ENCODE measurements around the gene BMP8A. TPM values are rescaled to one million over a fixed set of nuclear protein-coding genes. Genes with fewer than 3 reads are reported as not detected.

BMP8A gene
- total and polyA plus RNA-seq, 9 of the 15 experiments (the other 6 are each of a cell fraction or from before 2014, with no cell fraction given): 0.05 to 0.31 TPM; not detected in 7

DNA sequence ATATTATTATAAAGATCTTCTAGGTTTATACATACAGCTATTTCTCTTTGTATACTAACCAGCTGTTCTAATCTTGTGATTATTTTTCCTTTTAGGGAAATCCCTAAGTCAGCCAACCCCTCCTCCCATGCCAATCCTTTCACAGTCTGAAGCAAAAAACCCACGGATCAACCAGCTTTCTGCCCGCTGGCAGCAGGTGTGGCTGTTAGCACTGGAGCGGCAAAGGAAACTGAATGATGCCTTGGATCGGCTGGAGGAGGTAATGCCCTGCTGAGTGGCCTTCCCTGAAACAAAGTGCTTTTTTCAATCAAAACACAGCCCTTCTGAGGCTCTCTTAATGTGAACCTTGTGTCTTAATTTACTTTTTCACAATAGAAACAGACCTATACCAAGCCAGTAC, 32.4 kb upstream of the BMP8A start:
- Histone ChIP-seq H3K79me2 (ENCODE audit: control insufficient read depth, insufficient read depth, low read length) (no peaks in the 10 kb centered on the region), H3K9ac (ENCODE audit: insufficient read depth in 1 of 2, low read depth in 2 of 2, low read length in 2 of 2) (no peak overlapping the region), H2AFZ (ENCODE audit: low read depth, low read length) (no peak overlapping the region), H3K9me3 (replicated peaks; ENCODE audit: control insufficient read depth, insufficient read depth, low read depth, low read length) (no peaks in the 10 kb centered on the region), H3K4me1 (replicated peaks in 1 of 2; ENCODE audit: control insufficient read depth in 2 of 2, insufficient read depth in 2 of 2, low read length in 2 of 2) (no peaks in the 10 kb centered on the region), H3K36me3 (ENCODE audit: control insufficient read depth, insufficient read depth, low read length) (peaks cover 96% of the 10 kb centered on the region), H3K27me3 (ENCODE audit: control insufficient read depth in 2 of 2, insufficient read depth in 2 of 2, low read length in 2 of 2) (no peaks in the 10 kb centered on the region), H3K27ac (ENCODE audit: extremely low read depth, low read depth, low read length) (no peak overlapping the region), H3K4me3 (no peak overlapping the region), H3K4me2 (ENCODE audit: insufficient read depth, low read length) (no peak overlapping the region), H4K20me1 (replicated peaks; ENCODE audit: control insufficient read depth, insufficient read depth, low read length) (no peaks in the 10 kb centered on the region), H3K9me1 (ENCODE audit: control insufficient read depth, insufficient read depth, low read length) (no peaks in the 10 kb centered on the region)
- no peak for ATAC-seq
- no peak for DNase-seq (ENCODE audit: extremely low read depth in 1 of 4, low spot score in 3 of 4)
- WGBS (ENCODE audit: insufficient coverage, low coverage, missing lambda C conversion rate): 86% methylated on average over 4 of the region's 4 CpGs
- in situ Hi-C loops (cut with MboI) (no loop called here), intact Hi-C loops (cut with micrococcal nuclease) (no loop called here)
- FAIRE-seq: no peak
- CTCF ChIA-PET (ENCODE audit: low intra/inter-chr PET ratio): no interaction called here
- TF ChIP-seq, protein P1, sequence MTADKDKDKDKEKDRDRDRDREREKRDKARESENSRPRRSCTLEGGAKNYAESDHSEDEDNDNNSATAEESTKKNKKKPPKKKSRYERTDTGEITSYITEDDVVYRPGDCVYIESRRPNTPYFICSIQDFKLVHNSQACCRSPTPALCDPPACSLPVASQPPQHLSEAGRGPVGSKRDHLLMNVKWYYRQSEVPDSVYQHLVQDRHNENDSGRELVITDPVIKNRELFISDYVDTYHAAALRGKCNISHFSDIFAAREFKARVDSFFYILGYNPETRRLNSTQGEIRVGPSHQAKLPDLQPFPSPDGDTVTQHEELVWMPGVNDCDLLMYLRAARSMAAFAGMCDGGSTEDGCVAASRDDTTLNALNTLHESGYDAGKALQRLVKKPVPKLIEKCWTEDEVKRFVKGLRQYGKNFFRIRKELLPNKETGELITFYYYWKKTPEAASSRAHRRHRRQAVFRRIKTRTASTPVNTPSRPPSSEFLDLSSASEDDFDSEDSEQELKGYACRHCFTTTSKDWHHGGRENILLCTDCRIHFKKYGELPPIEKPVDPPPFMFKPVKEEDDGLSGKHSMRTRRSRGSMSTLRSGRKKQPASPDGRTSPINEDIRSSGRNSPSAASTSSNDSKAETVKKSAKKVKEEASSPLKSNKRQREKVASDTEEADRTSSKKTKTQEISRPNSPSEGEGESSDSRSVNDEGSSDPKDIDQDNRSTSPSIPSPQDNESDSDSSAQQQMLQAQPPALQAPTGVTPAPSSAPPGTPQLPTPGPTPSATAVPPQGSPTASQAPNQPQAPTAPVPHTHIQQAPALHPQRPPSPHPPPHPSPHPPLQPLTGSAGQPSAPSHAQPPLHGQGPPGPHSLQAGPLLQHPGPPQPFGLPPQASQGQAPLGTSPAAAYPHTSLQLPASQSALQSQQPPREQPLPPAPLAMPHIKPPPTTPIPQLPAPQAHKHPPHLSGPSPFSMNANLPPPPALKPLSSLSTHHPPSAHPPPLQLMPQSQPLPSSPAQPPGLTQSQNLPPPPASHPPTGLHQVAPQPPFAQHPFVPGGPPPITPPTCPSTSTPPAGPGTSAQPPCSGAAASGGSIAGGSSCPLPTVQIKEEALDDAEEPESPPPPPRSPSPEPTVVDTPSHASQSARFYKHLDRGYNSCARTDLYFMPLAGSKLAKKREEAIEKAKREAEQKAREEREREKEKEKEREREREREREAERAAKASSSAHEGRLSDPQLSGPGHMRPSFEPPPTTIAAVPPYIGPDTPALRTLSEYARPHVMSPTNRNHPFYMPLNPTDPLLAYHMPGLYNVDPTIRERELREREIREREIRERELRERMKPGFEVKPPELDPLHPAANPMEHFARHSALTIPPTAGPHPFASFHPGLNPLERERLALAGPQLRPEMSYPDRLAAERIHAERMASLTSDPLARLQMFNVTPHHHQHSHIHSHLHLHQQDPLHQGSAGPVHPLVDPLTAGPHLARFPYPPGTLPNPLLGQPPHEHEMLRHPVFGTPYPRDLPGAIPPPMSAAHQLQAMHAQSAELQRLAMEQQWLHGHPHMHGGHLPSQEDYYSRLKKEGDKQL (CRISPR knock-in tag; IDR thresholded peaks at IDR 0.05; ENCODE audit: borderline replicate concordance): no peak
- no peak for TF ChIP-seq FOXK1 (CRISPR knock-in tag; IDR thresholded peaks at IDR 0.05; ENCODE audit: borderline replicate concordance)
- no peak for TF ChIP-seq MAZ (CRISPR knock-in tag; conservative IDR thresholded peaks at IDR 0.05 in 1 of 2, IDR thresholded peaks at IDR 0.05 in 1 of 2)
- TF ChIP-seq TEAD1 (CRISPR knock-in tag; IDR thresholded peaks at IDR 0.05): no peak
- TF ChIP-seq ZNF184 (CRISPR knock-in tag; IDR thresholded peaks at IDR 0.05): no peak
- TF ChIP-seq NR1H2 (CRISPR knock-in tag; IDR thresholded peaks at IDR 0.05): no peak
- TF ChIP-seq, protein P2, sequence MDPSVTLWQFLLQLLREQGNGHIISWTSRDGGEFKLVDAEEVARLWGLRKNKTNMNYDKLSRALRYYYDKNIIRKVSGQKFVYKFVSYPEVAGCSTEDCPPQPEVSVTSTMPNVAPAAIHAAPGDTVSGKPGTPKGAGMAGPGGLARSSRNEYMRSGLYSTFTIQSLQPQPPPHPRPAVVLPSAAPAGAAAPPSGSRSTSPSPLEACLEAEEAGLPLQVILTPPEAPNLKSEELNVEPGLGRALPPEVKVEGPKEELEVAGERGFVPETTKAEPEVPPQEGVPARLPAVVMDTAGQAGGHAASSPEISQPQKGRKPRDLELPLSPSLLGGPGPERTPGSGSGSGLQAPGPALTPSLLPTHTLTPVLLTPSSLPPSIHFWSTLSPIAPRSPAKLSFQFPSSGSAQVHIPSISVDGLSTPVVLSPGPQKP (CRISPR knock-in tag; IDR thresholded peaks at IDR 0.05): no peak
- TF ChIP-seq ZNF23 (CRISPR knock-in tag; IDR thresholded peaks at IDR 0.05): no peak
- no peak for TF ChIP-seq ZNF77 (CRISPR knock-in tag; IDR thresholded peaks at IDR 0.05)
- no peak for TF ChIP-seq GTF2F1 (IDR thresholded peaks at IDR 0.05; ENCODE audit: low read depth, low read length)
- no peak for TF ChIP-seq RBM25 (IDR thresholded peaks at IDR 0.05; ENCODE audit: low read depth, low read length, severe bottlenecking)
- TF ChIP-seq ZBTB12 (CRISPR knock-in tag; IDR thresholded peaks at IDR 0.05): no peak
- TF ChIP-seq FOXJ3 (CRISPR knock-in tag; IDR thresholded peaks at IDR 0.05): no peak
- no peak for TF ChIP-seq KDM2B (CRISPR knock-in tag; IDR thresholded peaks at IDR 0.05)
- no peak for TF ChIP-seq HNRNPL (IDR thresholded peaks at IDR 0.05; ENCODE audit: low read depth, low read length)
- TF ChIP-seq ZNF717 (CRISPR knock-in tag; IDR thresholded peaks at IDR 0.05): no peak
- TF ChIP-seq ZNF695 (CRISPR knock-in tag; IDR thresholded peaks at IDR 0.05): no peak
- POLR2A ChIA-PET: interaction anchor here (0.9 to 1.8 kb wide), 5 partner anchors 10 to 85 kb away, joined by 3 to 5 read pairs (median 5); no protein-coding TSS in a partner anchor
- no TSS peak for BruUV-seq (replicated peaks)

Measured in K562 (cell line).